ENCODE results near the gene KRTAP9-4.
"Not testable (repeated sequence)": the region's sequence is repeated elsewhere in the genome, so short reads cannot be mapped to it uniquely, and the experiment has no call there.

GRCh38 chr17:41246995-41247787, 2.3 kb upstream of the KRTAP9-4 start:
- TF ChIP-seq CTCF, POLR2A, POLR2AphosphoS5 (IDR thresholded peaks at IDR 0.05): not testable (repeated sequence)
